Measurements from ENCODE around the gene EMILIN2.
A peak's percentile ranks its signal among the peaks of the same experiment; 100 is the strongest.
"Not testable (repeated sequence)": the region's sequence is repeated elsewhere in the genome, so short reads cannot be mapped to it uniquely, and the experiment has no call there.

The EMILIN2 gene

DNA sequence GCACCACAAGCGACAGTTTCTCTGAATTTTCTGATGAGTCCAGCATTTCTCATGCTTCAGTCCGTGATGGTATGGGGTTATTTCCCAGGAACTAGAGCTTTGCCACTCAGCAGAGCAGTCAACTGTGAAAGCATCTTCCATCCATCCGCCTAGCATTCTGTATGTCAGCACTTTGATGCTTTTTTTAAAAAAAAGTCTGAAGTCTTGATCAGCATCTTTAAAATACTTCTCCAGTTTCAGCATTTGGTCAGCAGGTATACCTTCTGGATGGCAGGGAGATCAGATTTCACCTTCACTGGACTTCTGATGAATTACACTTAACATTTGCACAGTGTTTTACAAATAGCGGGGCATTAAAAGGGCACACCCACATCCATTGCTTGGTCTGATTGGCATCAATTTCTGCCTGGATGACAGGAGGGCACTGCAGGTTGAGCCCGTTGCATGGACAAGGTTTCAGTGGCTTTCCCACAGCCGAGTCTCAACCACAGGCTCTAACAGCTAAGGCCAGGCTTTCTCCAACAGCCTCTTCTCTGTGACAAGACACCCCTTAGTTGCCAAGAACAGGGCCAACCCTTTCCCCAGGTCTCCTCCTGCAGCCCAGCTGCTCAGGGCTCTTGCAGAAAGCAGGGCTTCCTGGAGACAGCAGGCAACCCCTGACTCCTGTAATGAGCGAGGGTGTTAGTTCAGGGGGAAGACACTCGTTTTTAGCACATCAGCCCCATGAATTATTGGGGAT lies 54.0 kb downstream of the EMILIN2 start:
- no peak for DNase-seq (ENCODE audit: low read depth)

DNA sequence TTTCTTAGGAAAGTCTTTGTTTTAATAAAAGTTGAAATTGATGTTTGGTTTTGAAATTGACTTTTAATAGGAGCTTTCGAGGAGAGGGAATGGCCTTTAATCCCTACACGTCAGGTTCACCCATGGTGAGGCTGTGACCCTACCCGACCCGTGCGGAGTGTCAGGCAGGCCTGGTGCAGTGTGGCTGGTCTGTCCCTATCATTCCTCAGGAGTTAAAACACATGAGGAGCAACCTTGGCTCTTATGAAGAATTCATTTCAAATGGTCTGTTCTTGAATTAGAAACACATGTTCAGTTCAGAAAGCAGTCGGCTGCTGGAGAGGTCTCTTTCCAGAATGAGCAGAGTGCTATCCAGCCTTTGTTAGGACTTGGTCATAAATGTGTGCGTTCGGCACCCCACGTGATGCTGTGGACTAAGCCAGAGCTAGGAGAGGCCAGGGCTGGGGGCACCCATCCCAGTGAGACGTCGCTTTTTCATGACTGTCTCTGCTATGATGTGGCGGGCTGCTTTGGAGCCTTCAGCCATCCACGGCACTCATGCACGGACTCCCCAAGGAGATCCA lies 54.7 kb downstream of the EMILIN2 start:
- DNase-seq (ENCODE audit: low read depth): no peak

DNA sequence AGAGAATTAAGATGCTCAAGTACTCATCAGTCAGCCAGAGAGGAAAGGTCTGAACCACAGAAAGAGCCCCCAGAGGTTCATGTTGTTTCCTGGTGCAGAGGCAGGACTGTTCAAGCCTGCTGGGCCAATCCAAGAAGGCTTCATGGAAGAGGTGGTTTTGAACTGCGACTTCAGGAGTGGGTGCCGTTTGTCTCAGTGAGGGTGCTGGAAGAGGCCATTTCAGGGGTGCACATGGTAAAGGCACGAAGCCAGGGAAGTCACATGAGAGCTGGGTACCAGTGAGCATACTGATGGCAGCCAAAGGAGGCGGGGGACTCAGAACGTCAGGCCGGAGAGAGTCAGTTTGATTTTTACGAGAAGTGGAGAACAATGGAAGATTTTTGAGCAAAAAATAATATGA lies 55.5 kb downstream of the EMILIN2 start:
- no peak for DNase-seq (ENCODE audit: low read depth)

DNA sequence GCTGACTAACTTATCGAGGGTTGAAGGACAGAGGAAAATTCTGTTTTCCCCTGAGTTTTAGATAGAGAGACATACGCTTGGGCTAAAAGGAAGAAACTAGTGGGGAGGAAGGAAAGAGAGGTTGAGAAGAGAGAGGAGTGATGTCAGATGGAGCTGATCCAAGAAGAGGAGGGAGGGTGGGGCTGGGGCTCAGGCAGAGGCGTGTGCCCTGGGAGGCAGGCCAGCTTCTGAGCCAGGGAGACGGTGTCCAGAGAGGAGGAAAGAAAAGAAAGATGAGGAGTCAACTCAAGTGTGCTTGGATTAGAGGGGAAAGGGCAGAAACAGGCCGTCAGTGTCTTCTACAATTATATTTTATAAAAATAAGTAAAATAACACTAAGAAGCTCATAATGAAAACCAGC lies 56.2 kb downstream of the EMILIN2 start:
- DNase-seq (ENCODE audit: low read depth): no peak

DNA sequence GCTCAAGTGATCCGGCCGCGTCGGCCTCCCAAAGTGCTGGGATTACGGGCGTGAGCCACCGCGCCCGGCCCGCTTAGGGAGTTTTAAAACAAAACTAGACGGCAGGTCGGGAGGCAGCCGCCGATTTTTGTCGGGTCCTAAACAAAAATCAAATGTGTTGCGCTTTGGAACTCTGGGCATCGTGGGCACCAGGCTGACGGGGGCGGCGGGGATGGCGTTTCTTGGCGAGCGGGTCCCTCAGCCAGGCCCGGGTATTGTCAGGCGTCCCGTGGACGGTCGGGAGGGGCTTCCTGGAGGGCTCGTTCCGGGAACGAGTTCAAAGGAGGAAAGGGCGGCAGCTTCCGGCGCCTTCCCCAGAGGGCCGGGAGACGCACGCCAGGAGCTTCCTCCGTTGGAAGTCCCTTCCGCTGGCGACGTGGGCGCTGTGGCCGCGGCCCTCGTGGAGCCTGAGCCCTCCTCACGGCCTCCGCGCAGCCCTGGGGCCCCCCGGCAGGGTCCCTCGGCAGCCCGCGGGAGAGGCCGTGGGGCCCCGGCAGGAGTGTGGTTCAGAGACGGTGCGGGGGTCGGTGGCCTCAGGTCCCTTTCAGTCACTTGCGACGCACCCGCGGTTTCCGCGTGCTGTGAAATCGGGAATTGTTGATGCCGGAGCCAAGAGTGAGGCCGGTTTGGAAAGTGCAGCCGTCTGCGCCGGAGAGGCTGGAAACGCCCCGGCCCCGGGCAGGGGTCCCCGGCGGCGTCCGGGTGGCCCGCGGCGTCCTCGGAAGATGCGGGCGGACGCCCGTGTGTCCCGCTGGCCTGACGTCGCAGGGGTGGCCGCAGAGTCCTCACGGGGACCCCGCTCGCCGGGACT lies 59.3 kb downstream of the EMILIN2 start:
- DNase-seq (ENCODE audit: low read depth): peak; percentile 44

DNA sequence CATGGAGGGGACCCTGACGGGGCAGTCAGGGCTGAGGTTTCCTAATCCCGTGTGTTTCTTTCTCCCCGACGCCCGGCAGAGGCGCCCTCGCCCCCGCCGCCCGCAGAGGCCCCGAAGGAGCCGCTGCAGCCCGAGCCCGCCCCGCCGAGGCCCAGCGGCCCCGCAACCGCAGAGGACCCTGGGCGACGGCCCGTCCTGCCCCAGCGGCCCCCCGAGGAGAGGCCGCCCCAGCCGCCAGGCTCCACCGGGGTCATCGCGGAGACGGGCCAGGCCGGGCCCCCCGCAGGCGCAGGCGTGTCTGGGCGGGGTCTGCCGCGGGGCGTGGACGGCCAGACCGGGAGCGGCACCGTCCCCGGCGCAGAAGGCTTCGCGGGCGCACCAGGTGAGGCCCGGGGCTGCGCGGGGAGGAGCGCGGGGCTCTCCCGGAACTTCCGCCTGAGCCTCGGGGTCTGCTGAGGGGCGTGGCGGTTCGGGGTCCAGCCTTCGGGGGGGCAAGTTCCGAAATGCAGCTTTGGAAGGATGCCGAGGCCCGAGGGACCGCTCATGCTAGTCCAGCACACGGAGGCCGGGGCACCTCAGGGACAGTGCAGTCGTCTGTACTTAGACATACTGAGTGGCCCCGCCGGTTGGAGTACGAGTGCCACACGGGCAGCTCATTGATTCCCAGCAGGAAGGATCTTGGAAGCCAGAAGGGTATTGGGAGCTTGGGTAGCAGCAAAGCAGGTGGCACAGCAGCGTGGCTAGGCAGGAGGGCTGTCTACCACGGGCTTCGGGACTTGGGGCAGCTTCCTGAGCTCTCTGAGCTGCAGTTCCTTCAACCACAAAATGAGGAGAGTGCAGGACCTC lies 60.1 kb downstream of the EMILIN2 start:
- peak; percentile 41 for DNase-seq (ENCODE audit: low read depth)

DNA sequence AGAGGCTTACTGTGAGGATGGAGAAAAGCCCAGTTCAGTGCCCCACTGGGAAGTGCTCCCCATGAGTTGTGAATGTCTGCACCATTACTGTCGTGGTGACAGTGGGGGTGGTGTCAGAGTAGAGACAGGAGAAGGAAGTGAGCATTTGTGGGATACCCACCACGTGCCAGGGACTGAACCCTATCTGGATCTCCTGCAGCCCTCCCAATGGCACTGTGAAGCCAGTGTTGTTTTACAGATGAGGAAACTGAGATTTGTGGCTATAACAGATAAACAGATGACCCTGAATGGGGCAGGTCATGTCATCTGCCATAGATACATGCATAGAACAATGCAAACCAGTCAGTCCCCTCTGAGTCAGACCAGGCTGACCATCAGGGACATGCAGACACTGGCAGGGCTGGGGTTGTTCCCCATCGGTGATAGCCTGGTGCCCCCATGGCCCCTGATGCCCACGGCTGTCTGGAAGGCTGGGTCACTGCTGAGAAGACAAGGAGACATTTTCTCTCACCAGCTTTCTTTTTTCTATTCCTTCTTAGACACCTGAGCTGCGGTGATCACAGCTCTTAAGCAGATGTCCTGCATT lies 60.8 kb downstream of the EMILIN2 start:
- no peak for DNase-seq (ENCODE audit: low read depth)

DNA sequence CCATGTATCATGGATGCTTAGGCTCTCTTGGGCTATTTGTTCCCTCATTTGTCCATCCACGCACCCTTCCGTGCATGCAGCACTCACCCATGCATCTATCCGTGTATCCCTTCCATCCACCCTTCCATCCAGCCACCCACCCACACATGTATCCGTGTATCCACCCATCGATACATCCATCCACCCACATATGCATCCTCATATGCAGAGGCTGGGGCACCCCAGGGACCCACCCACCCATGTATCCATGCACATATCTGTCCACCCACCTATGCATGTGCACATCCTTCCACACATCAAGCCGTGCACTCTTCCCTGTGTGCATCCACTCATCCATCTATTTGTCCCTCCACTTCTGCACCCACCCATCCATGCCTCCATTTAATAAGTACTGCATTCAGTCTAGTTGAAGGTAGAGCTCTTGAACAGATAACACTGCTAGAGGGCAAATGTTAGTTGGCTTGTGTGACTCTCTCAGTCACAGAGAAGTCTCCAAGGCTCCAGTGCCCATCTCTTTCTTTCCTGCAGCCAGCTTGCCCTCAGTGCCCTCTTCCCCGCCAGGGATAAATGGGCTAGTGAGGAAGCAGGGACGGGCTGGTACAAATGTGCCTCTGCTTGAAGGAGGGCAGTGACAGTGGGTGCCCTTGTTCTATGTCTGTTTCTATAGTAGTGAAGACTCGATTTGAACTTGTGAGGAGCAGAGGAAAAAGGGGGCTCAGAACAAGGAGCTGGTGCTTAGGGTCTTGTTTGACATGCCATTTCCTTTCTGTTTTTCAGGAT lies 61.5 kb downstream of the EMILIN2 start:
- DNase-seq (ENCODE audit: low read depth): no peak

DNA sequence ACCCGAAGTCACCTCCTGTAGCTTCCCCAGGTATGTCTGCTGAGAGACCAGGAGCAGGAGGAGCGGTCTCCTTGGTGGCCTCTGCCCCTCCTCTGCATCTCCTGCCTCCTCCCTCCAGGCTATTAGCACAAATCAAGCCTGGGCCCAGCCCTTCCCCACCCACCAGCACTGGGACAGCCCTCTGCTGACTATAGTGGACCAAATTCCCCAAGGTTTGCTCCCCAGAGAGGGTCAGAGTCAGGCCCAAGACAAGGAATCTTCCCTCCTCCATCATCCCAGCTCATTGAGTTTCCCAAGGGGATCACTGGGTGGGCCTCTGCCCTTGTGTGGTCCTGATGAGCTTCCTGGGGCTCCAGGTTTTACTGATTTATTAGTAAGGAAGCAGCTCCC lies 62.1 kb downstream of the EMILIN2 start:
- no peak for DNase-seq (ENCODE audit: low read depth)

DNA sequence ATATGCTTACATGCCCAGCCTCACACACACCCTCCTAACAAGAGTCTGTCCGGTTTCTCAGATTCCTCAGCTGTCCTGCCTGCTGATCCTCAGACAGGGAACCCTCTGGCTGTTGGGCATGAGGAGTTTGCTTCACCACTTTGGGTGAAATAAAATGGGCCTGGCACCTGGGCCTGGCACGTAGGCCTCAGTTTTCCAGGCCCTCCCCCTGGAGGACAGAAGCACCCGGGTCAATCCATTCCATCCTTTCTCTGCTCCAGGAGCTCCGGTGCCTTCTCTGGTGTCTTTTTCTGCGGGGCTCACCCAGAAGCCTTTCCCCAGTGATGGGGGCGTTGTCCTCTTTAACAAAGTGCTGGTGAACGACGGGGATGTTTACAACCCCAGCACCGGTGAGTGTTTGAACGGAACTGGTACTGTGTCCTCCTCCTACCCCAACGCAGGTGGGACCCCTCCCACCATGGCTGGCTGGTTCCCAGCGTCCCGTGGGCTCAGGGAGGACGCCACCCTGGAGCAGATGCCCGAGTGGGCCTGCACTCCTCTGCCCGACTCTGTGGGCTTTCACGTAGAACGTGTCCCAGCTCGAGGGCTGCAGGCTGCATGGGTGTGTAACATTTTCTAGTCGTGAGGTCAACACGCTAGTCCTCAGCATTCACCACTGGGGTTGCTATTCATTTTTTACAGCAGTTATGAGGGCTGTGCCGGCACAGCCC lies 62.8 kb downstream of the EMILIN2 start:
- DNase-seq (ENCODE audit: low read depth): no peak

DNA sequence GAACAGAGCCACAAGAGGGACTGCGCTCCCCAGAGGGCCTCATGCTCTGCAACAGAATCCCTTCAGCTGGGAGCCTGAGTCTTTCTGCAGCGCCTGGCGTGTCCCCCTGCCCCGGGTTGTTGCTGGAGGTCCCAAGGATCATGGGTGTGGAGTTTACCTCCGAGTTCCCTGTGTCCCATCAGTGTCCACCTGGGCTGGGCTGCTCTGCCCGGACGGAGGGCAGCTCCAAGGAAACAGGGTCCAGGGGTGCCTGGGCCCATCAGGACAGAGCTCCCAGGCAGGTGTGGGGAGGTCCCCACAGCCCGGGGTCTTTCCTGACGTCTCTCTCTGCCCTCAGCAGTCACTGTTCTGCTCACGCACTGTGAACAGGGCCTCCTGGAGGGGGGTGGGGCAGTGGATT lies 63.5 kb downstream of the EMILIN2 start:
- no peak for DNase-seq (ENCODE audit: low read depth)

DNA sequence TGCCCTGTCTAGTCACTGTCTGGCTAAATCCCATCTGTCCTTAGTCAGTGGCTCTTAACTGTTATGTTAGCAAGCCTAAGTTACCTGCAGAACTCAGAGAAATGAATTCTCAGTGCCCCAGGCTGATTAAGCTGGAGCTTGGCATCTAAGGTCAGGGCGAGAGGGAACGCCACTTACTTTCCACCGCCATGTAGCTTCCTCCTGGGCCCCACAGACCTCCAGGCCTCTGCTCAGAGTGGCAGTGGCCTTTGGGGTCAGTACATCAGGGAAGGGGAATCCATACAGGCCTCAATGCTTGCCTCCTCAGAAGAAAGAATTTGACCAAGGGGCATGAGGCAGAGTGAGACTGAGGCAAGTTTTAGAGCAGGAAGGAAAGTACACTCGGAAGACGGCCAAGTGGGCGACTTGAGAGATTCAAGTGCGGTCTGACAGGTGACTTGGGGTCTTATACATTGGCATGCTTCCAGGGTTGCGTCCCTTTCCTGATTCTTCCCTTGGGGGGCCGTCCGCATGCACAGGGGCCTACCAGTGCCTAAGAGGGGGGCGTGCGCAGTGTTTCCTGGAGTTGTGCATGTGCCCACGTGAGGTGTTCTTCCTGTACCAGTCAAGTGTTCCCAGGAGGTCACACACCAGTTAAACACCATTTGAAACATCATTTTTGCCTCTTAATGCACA lies 64.1 kb downstream of the EMILIN2 start:
- DNase-seq (ENCODE audit: low read depth): no peak

DNA sequence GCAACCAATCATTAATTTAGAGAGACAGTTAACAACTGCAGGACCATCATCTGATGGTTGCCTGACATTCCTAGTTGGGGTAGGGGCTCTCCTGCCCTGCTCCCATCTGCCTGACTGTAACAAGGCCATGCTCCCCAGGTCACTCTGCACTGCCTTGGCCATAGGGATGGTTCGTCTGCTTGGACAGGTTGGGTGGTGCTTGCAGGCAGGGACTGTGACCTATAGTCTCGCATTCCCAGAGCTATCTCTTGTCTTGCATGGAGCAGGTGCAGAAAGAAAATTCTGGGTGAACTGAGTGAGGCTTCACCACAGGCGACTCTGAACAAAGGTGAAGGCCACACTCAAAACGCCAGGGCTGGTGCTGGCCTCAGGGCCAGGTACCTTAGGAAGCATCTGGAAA lies 64.7 kb downstream of the EMILIN2 start:
- no peak for DNase-seq (ENCODE audit: low read depth)

DNA sequence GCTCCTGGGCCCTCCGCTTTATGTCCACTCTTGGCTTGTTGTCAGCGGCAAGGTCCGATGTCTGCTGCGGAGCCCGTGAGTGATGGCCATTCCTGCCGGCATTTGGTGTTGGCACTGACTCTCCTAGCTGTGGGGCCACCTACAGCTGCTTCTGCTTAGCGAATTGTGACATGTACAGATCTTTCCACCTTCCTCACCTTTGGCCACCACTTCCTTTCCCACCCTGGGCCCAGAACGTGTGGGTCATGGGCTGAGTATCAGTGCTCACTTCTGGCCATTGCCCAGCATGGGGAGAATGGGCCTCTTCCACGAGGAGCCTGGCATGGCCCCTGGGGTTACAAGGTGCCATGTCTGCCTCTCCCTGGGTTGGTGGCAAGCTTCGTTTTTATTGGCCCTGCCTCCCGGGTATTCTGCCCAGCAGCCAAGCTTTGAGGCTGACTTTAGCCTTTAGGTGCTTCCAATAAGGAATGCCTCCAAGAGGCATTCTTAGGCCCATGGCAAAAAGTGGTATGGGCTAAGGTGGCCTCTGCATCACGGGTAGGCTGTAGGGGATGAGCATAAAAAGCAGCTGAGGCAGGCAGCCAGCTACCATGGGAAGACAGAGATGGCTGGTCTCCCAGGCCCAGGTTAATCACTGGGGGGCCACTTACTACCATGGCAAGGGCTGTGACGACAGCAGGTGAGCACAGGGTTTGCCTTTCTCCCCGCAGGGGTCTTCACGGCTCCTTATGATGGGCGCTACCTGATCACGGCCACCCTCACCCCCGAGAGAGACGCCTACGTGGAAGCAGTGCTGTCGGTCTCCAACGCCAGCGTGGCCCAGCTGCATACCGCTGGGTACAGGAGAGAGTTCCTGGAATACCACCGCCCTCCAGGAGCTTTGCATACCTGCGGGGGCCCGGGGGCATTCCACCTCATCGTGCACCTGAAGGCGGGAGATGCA lies 65.8 kb downstream of the EMILIN2 start:
- DNase-seq (ENCODE audit: low read depth): no peak

DNA sequence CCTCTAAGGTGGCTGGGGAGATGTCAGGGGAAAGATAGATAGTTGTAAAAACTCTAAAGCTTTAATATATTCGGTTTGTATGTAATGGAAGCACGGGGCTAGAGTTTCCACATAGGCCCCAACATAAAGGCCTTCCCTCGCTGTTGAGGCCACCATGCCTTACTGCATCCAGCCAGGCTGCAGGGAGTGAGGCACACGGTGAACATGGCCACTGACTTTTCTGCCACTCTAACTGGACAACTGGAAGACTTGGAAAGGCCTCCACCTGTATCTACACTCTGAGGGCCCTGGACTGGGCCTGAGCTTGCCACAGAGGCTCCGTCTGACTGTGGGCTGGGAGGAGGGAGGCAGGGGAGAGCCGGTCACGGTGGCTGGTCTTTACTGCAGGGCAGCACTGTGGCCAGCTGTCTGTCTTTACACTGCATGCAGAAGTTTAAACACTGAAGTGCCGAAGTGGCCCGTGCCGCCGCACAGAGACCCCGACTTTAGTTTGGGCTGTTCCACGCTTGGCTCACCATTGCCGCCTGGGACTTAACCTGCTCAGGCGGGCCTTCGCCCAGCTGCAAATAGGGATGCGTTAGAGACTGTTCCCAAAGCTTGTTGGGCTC lies 66.7 kb downstream of the EMILIN2 start:
- no peak for DNase-seq (ENCODE audit: low read depth)

DNA sequence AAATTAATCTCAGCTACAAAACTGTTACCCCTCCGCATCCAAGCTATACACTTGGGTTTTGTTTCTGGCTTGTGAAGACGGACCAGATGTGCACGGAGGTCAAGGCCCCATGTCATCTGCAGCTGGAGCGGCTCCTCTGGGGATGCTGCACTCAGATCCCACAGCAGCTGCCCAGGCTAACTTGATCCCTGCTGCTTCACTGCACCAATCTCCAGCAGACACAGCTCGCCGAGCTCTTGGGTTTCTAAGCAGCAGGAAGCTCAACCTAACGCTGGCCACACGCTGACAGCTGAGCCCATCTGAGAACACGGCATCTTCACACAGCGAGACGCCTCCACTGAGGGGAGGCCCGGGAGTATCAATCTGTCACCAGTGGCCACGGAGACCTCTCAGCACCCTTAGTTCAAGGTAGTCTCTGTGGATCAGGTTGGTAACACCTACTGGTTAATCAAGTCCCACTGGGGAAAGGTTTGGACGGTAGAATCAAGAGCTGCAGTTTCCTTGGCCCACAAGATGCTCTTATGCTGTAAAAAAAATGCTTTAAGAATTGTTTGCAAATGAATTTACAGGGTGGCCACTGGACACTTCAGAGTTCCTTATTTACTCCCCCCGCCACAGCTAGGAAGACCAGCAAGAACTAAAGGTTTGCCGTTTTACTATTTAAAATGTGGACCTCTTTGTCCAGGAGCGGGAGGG lies 67.5 kb downstream of the EMILIN2 start:
- DNase-seq (ENCODE audit: low read depth): no peak

DNA sequence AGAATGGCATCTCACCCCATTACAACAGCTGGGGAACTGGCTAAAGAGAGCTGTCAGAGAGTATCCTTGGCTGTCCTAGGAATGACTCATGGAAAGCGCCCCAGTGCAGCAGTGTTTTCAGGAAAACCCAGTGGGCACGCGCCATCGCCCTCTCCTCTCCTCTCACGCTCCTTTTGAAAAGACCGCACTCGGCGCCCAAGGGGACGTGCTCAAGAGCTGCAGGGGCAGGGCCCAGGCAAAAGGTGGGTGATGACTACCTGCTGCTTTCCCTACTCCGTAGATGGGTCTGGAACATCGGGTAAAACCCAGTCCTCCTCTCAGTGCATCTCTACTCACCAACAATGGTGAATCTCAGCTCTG lies 68.1 kb downstream of the EMILIN2 start:
- DNase-seq (ENCODE audit: low read depth): no peak

DNA sequence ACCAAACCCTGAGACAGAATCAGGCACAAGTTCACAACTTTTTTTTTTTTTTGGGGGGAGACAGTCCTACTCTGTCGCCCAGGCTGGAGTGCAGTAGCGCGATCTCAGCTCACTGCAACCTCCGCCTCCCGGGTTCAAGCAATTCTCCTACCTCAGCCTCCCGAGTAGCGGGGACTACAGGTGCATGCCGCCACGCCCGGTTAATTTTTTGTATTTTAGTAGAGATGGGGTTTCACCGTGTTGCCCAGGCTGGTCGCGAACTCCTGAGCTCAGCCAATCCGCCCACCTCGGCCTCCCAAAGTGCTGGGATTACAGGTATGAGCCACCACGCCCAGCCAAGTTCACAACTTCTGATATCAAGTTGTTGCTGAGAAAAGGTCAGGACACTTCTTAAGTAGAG lies 68.7 kb downstream of the EMILIN2 start:
- not testable (repeated sequence) for DNase-seq (ENCODE audit: low read depth)
